Measurements from ENCODE around the gene NELFB. TPM values are rescaled to one million over a fixed set of nuclear protein-coding genes. Genes with fewer than 3 reads are reported as not detected.

Gene NELFB
- total RNA-seq, 2 donors from 2014 or later: 57.6 to 58.4 TPM

DNA sequence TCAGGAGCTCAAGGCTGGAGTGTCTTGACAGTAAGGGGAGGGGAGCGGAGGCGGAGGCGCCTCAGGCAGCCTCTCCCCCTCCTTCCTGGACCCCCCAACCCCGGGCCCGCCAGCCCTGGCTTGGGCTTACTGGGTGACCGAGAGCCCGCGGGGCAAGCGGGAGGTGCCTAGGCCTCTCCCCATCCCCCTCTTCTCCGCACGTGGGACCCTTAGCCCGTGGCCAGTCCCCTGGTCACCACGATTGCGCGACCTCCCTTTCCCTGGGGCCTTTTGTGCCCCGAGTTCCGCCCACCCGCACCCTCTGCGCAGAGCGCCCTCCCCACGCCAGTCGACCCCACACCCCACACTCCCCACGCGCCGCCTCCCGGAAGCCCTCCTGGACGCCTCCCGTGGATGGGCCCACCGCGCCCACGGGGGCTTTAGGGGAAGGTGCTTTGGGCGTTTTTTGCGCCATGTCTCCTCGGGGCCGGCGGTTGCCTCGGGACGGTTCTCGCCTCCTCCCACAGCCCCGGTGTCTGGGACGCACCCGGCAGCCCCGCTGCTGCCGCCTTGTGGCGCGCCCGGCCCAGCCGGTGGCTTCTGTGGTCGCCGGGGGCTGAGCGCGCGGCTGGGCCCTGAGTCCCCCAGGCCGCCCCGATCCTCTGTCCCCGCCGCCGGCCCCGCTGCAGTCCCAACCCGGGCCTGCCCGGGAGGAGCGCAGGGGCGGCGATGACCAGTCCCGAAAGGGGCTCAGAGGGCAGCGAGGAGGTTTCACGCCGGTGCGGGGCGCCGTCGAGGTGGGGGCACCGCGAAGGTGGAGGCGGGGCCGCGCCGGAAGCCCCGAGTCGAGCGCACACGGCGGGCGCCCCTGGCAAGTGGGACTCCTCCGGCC, 25.6 kb downstream of the NELFB start:
- no peak overlapping the region for H3K27ac Mint-ChIP-seq
- H3K9me3 Mint-ChIP-seq: no peaks in the 10 kb centered on the region
- ATAC-seq (no peak), DNase-seq (ENCODE audit: low spot score in 2 of 2) (no peak)
- no peaks in the 10 kb centered on the region for H3K36me3 Mint-ChIP-seq

DNA sequence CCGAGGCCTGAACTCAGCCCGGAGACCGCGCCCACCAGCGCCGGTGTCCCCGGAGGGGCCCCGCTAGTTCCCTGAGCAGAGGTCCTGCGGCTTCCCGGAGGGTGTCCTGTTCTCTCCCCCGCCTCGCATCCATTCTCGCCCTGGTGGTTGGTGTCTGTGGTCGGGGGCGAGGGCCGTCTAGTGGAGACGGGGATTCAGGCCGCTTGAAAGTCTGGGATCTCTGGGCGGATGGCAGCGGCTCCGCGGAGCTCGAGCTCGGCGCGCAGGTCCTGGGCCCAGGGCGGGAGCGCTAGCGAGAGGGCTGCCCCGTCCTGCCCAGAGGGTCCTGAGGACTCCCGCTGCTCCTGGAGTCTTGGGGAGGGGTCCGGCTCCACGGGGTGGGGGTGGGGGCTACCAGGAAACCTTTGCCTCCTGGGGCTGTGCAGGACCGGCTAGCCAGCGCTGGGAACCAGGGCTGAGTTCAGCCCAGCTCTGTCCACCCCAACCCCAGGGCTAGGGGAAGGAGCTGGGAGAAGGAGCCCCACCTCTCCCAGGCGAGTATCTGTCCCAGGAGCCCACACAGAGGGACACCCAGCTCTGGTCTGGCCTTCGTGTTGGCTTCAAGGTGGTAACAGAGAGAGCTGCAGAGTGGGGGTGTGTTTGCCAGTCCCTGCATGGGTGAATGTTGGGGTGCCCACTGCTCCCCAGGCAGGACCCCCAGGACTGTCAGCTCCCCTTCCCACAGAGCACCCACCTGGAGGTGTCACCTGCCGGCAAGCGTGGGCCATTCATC, 26.4 kb downstream of the NELFB start:
- Mint-ChIP-seq H3K36me3 (no peaks in the 10 kb centered on the region), H3K9me3 (no peaks in the 10 kb centered on the region), H3K27ac (no peak overlapping the region)
- ATAC-seq (no peak), DNase-seq (ENCODE audit: low spot score in 2 of 2) (no peak)

- Mint-ChIP-seq H3K27ac (peak overlapping the region in 1 of 2 donors; percentile 9), H3K9me3 (no peaks in the 10 kb centered on the region), H3K36me3 (no peaks in the 10 kb centered on the region)
- peak; percentile 58 to 84 for ATAC-seq
- DNase-seq (ENCODE audit: low spot score in 2 of 2): peak in 1 of 2 donors; percentile 52
These were observed 31.9 kb downstream of the NELFB start for GRCh38 chr9:137286975-137287383.

DNA sequence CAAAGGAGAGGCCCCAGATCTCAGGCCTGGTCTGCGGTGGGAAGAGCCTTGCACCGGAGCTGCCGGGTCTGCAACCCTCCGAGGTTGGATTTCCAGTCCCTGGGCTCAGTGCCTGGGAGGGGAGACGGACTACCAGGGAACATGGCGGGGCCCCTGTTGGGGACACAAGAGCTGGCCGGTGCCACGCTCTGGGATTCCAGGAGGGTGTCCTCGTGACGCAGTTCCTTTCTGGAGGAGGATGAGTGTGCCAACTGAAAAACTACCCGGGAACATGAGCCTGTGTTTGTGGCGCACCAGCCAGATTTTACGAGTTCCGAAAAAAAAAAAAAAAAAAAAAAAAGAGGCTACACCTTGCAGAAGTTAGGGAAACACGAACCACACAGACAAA, 38.0 kb downstream of the NELFB start:
- Mint-ChIP-seq H3K36me3 (no peaks in the 10 kb centered on the region), H3K9me3 (no peaks in the 10 kb centered on the region), H3K27ac (no peak overlapping the region)
- DNase-seq (ENCODE audit: low spot score in 2 of 2) (no peak), ATAC-seq (no peak)

DNA sequence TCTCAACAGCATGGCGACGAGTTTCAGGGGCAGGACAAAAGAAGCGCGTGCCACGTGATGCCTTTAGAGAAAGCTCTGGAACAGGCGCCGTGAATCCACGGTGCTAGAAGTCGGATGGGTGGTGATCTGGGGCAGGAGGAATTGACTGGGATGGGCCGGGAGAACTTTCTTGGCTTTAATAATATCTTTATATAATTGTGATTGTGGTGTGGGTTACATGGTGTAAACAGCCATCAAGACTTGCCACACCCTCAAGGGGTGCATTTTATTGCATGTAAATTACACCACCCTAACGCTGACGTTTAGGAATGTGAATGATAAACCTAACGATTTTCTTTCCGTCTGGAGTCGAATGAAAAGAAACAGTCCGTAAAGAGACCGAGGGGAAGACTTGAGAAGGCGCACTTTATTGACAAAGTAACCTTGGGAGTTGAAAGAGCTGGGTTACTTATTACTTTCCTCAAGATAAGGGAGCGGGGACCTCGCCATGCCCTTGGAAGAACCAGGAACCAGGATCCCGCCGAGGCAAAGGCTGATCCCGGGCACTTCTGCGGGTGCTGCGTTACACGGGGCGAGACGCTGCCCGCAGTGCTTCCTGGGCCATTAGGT, 38.5 kb downstream of the NELFB start:
- DNase-seq (ENCODE audit: low spot score in 2 of 2): no peak

GRCh38 chr9:137294091-137294680, 39.1 kb downstream of the NELFB start:
- Mint-ChIP-seq H3K36me3 (no peaks in the 10 kb centered on the region), H3K9me3 (no peaks in the 10 kb centered on the region), H3K27ac (peak overlapping the region in 1 of 2 donors; percentile 50)
- peak; percentile 24 to 68 for ATAC-seq
- DNase-seq (ENCODE audit: low spot score in 2 of 2): no peak

More for the DNA sequence above, 38.5 kb downstream of the NELFB start:
- Mint-ChIP-seq H3K27ac (no peak overlapping the region), H3K9me3 (no peaks in the 10 kb centered on the region), H3K36me3 (no peaks in the 10 kb centered on the region)
- ATAC-seq: no peak

- H3K27ac Mint-ChIP-seq: peak overlapping the region in 1 of 2 donors; percentile 50
- H3K36me3 Mint-ChIP-seq: no peaks in the 10 kb centered on the region
- ATAC-seq: peak; percentile 16 to 43
- no peak for DNase-seq (ENCODE audit: low spot score in 2 of 2)
- no peaks in the 10 kb centered on the region for H3K9me3 Mint-ChIP-seq
These were observed 39.6 kb downstream of the NELFB start for GRCh38 chr9:137294681-137295237.

DNA sequence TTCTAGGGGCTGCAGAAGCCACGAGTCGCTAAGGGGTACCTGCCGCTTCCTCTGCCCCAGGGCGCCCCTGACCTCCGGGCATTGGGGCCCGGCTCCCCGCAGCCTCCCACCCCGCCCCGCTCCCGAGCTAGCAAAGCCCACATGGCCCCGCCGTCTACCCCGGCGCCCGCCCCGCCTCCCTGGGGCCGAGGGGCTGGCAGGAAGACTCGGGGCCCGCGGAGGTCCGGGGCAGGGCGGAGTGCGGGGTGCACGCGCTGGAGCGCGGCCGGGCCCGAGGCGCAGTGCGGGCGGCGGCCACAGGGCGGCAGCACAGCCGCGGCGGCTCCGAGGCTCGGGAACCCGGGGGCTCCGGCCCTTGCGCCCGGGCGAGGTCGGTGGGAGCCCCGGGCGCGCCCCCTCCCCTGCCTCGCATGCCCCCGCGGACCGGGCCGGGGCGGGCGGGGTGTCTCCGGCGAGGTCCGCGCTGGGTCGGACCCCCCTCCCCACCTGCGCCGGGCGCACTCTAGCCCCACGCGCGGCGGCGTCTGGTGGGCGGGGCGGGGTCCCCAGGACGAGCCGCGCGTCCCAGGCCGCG, 40.2 kb downstream of the NELFB start:
- Mint-ChIP-seq H3K9me3 (no peaks in the 10 kb centered on the region), H3K36me3 (no peaks in the 10 kb centered on the region), H3K27ac (no peak overlapping the region)
- ATAC-seq (peak; percentile 79 to 81), DNase-seq (ENCODE audit: low spot score in 2 of 2) (peak in 1 of 2 donors; percentile 82)

GRCh38 chr9:137295849-137296669, 40.9 kb downstream of the NELFB start:
- ATAC-seq (peak; percentile 12 to 34), DNase-seq (ENCODE audit: low spot score in 2 of 2) (peak in 1 of 2 donors; percentile 55)
- Mint-ChIP-seq H3K27ac (no peak overlapping the region), H3K36me3 (no peaks in the 10 kb centered on the region), H3K9me3 (no peaks in the 10 kb centered on the region)

DNA sequence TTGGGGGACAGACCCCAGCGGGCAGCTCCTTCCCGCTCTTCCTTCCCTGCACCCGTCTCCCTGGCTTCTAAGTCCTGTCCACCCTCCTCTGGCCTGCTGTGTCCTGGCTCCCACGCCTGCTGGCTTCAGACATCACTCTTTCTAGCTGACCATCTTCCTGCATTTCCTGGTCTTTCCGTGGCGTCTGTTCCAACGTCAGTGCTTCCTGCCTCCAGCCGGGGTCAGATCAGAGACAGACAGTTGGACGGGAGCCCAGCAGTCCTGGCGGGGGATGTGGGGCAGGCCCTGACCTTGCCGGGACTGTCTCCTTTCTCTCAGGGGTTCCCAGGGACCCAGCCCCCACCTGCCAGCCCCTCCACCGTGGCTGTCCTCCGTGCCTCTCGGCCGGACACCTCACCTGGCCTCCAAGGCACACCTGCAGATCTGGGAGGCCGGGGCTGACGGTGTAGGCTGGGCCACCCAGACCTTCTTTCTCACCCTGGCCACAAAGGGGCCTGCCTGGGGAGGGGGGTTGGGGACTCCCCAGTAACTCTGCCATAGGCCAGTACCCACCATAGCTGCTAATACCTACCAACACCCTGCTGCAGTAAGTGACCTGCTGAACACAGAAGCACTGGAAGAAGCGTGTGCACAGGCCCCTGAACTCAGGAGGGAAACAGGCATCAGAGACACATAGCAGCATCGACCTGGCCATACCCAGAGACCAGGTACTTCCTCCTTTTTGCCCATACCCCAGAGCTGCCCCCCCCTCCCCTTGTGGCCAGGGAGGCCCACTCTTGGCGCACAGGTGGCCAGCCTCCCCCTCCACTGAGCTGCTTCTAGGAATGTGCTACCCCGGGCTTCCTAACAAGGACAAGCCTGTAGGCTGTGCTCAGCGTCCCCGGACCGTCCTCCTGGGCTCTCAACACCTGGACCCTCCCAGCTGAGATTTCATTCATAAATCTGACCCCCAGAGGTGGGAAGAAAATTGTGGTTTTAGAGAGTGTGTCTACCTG, 41.8 kb downstream of the NELFB start:
- ATAC-seq: no peak
- H3K9me3 Mint-ChIP-seq: no peaks in the 10 kb centered on the region
- no peaks in the 10 kb centered on the region for H3K36me3 Mint-ChIP-seq
- DNase-seq (ENCODE audit: low spot score in 2 of 2): no peak
- H3K27ac Mint-ChIP-seq: no peak overlapping the region

DNA sequence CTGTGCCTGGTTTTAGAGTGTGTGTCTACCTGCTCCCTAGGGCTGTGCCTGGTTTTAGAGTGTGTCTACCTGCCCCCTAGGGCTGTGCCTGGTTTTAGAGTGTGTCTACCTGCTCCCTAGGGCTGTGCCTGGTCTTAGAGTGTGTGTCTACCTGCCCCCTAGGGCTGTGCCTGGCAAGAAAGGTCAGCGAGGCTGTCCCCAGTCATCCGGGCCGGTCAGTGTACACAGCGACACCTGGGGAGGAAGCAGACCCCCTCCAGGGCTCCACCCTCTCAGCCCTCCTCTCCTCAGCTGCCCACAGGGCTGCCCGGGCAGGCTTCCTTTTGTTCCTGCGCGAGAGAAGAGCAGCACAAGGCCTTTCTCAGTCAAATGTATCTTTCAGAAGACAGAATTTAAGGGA, 42.8 kb downstream of the NELFB start:
- Mint-ChIP-seq H3K36me3 (no peaks in the 10 kb centered on the region), H3K9me3 (no peaks in the 10 kb centered on the region), H3K27ac (no peak overlapping the region)
- DNase-seq (ENCODE audit: low spot score in 2 of 2) (no peak), ATAC-seq (no peak)

DNA sequence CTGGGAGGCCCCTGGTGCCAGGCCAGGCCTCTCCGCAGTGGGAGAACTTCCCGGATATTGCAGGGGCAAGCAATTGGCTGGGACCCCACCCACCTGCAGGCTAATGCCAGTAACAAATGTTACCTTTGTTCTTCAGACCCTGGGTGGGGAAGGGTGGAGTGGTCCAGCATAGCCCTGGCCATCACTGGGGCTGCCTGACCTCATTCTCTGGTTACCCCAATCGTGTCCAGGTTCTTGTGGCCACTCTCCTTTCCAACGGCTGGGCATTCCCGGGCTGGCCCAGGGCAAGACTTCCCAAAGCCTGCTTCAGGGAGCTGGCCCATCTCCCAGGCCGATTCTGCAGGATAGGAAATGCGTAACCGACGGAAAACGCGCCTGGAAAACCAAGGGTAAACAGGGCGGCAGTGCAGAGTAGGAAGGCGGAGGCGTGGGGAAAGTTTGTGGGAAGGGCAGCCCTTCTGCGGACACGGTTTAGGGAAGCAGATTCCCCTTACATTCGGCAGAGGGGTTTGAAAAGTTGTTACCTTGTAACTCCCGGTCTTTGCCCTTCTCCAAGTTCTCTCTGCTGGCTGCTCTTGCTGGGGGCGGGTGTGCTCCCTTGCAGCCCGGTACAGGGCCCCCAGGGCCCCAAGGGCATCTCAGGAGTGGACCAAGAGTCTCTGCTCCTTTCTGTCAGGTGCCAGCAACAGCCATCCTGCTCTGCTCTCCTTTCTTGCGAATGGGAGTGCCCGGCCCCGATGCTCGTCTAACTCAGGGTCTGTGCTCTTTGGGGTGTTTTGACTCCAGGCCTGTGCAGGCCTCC, 43.5 kb downstream of the NELFB start:
- Mint-ChIP-seq H3K9me3 (no peaks in the 10 kb centered on the region), H3K36me3 (no peaks in the 10 kb centered on the region), H3K27ac (no peak overlapping the region)
- no peak for DNase-seq (ENCODE audit: low spot score in 2 of 2)
- ATAC-seq: no peak

- Mint-ChIP-seq H3K36me3 (no peaks in the 10 kb centered on the region), H3K9me3 (no peaks in the 10 kb centered on the region), H3K27ac (no peak overlapping the region)
- DNase-seq (ENCODE audit: low spot score in 2 of 2) (no peak), ATAC-seq (no peak)
These were observed 44.1 kb downstream of the NELFB start for GRCh38 chr9:137299203-137299565.

DNA sequence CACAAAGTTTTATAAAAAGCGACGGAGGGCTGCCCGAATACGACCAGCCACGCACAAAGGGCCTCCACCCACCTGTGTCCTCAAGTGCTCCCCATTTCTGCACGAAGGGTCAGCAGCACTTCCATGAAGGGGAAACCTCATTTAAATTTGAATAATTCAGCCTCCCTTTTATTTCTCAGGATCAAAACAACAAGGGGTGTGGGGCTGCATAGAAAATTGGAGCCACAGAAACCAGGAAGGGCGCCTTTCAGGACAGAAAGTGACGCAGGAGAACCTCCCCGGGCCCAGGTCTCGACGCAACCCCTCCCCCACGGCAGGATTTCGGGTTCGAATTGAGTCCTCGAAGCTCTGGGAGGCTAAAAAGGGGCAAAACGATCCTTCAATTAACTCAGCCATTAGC, 44.8 kb downstream of the NELFB start:
- ATAC-seq (no peak), DNase-seq (ENCODE audit: low spot score in 2 of 2) (no peak)
- no peak overlapping the region for H3K27ac Mint-ChIP-seq
- no peaks in the 10 kb centered on the region for H3K36me3 Mint-ChIP-seq
- H3K9me3 Mint-ChIP-seq: no peaks in the 10 kb centered on the region
